BLaER1 treated with 17β-estradiol and CSF1 and Interleukin-3, amounts not matched to agents 10 nM and 100 nM (cell line): ENCODE data around the gene EFCAB14.
"Not testable (repeated sequence)": the region's sequence is repeated elsewhere in the genome, so short reads cannot be mapped to it uniquely, and the experiment has no call there.

Source experiments
- H3K27ac ChIP-seq, 11 experiments: shearing (Covaris generic); formaldehyde crosslinking; 2 replicates each; pipeline ENCODE4 v1.8.1; 2022
- H3K27me3 ChIP-seq, 11 experiments: shearing (Covaris generic); formaldehyde crosslinking; 2 replicates each; pipeline ENCODE4 v1.8.1; 2022
- H3K36me3 ChIP-seq, 11 experiments: shearing (Covaris generic); formaldehyde crosslinking; 2 replicates each; pipeline ENCODE4 v1.8.1; 2022
- H3K4me1 ChIP-seq, 10 experiments: shearing (Covaris generic); formaldehyde crosslinking; 2 replicates each; pipeline ENCODE4 v1.8.1; 2022
- H3K4me2 ChIP-seq, 11 experiments: shearing (Covaris generic); formaldehyde crosslinking; 2 replicates each; pipeline ENCODE4 v1.8.1; 2022
- H3K4me3 ChIP-seq, 10 experiments: shearing (Covaris generic); formaldehyde crosslinking; 2 replicates each; pipeline ENCODE4 v1.8.1; 2022
- H3K9ac ChIP-seq, 11 experiments: shearing (Covaris generic); formaldehyde crosslinking; 2 replicates each; pipeline ENCODE4 v1.8.1; 2022
- H3K9me3 ChIP-seq, 11 experiments: shearing (Covaris generic); formaldehyde crosslinking; replicated peaks in 1 of 11; 2 replicates each; pipeline ENCODE4 v1.8.1; 2022
- H4K20me1 ChIP-seq, 11 experiments: shearing (Covaris generic); formaldehyde crosslinking; 2 replicates each; pipeline ENCODE4 v1.8.1; 2022
- Cebpa-rat ChIP-seq, 11 experiments: shearing (Covaris generic); IDR thresholded peaks; 2 replicates each; pipeline ENCODE4 v1.8.1; 2022

The EFCAB14 gene

GRCh38 chr1:46725736-46726108, 6.8 kb upstream of the EFCAB14 start:
- Histone ChIP-seq H3K36me3 (no peaks in the 10 kb centered on the region), H3K27ac (no peak overlapping the region), H3K9me3 (no peaks in the 10 kb centered on the region), H3K4me2 (no peak overlapping the region), H3K4me1 (no peaks in the 10 kb centered on the region), H4K20me1 (no peaks in the 10 kb centered on the region), H3K4me3 (no peak overlapping the region), H3K27me3 (no peaks in the 10 kb centered on the region), H3K9ac (no peak overlapping the region)
- TF ChIP-seq Cebpa-rat (IDR thresholded peaks at IDR 0.05): no peak

GRCh38 chr1:46724991-46725735, 6.2 kb upstream of the EFCAB14 start:
- Histone ChIP-seq H3K36me3 (no peaks in the 10 kb centered on the region), H3K27me3 (no peaks in the 10 kb centered on the region), H4K20me1 (no peaks in the 10 kb centered on the region), H3K4me2 (no peak overlapping the region; a peak in 1 of 22 replicates), H3K4me3 (no peak overlapping the region), H3K9me3 (no peaks in the 10 kb centered on the region), H3K27ac (no peak overlapping the region), H3K9ac (0 out of 22 replicates have a peak overlapping the region, but pooled peaks of 1 of the 11 experiments have one; percentile 13), H3K4me1 (no peaks in the 10 kb centered on the region)
- no peak for TF ChIP-seq Cebpa-rat (IDR thresholded peaks at IDR 0.05)

- peaks cover 7 to 8% (median 7%) of the 10 kb centered on the region in 10 experiments; a peak in 19 of 20 replicates for H3K4me1 ChIP-seq
- no peak overlapping the region for H3K9ac ChIP-seq
- no peak overlapping the region for H3K27ac ChIP-seq
- H3K27me3 ChIP-seq: no peaks in the 10 kb centered on the region
- H3K4me3 ChIP-seq: no peak overlapping the region
- H3K9me3 ChIP-seq: no peaks in the 10 kb centered on the region
- H4K20me1 ChIP-seq: no peaks in the 10 kb centered on the region
- TF ChIP-seq Cebpa-rat (IDR thresholded peaks at IDR 0.05): no peak
- no peak overlapping the region for H3K4me2 ChIP-seq
- H3K36me3 ChIP-seq: no peaks in the 10 kb centered on the region
These were observed 5.0 kb upstream of the EFCAB14 start for GRCh38 chr1:46723901-46724300.

DNA sequence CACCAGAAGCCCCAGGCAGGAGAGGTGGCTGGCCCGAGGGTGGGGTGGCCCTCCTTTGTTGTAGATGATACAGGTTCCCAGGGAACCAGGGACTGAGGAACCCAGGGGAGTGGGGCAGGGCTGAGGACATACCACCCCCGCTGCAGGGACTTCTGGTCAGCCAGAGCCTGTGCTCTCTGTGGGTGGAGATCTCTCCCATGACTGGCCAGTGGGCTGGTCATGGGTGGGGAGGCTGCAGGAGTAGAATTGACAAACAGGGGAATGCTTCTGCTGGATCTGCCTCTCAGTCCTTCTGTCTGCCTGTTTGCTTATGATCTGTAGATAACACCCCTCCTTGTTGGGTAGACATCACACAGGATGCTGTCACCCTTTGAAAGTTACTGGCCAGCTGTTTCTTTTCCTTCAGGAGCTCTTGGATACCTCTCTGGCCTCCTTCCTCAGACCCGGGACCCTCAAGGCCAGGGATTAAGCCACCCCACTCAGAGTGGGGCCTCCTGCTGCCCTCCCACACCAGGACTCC, 2.8 kb upstream of the EFCAB14 start:
- Histone ChIP-seq H3K27ac (no peak overlapping the region), H3K9me3 (no peaks in the 10 kb centered on the region), H4K20me1 (peaks cover 11 to 21% (median 15%) of the 10 kb centered on the region in 11 experiments; a peak in 18 of 22 replicates), H3K36me3 (peaks cover 0 to 6% (median under 1%) of the 10 kb centered on the region in 11 experiments; a peak in 5 of 22 replicates), H3K4me1 (peaks cover 20 to 25% (median 23%) of the 10 kb centered on the region in 10 experiments), H3K27me3 (no peaks in the 10 kb centered on the region), H3K4me2 (no peak overlapping the region), H3K4me3 (no peak overlapping the region), H3K9ac (no peak overlapping the region)
- TF ChIP-seq Cebpa-rat (IDR thresholded peaks at IDR 0.05): no peak

DNA sequence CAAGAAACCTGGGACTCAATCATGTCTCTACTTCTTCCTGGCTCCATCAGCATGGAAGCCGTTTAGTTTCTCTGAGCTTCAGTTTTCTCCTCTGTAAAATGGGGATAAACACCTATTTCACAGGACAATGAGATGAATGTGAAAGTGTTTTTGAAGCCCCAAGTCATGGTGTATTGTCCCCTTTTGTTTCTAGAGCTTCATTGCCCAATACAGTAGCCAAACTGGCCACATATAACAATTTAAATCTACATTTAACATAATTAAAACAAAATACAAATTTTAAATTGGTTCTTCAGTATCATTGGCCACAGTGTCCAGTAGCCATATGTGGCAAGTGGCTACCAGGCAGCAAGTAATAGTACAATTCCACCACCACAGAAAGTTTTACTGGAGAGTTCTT, 2.3 kb upstream of the EFCAB14 start:
- Histone ChIP-seq H3K4me3 (no peak overlapping the region), H3K9ac (no peak overlapping the region), H3K36me3 (peaks cover under 1 to 11% (median 6%) of the 10 kb centered on the region in 11 experiments; a peak in 17 of 22 replicates), H3K27ac (no peak overlapping the region), H3K4me2 (no peak overlapping the region), H3K4me1 (peaks cover 25 to 30% (median 28%) of the 10 kb centered on the region in 10 experiments), H3K9me3 (no peaks in the 10 kb centered on the region), H4K20me1 (peaks cover 16 to 26% (median 20%) of the 10 kb centered on the region in 11 experiments; a peak in 18 of 22 replicates), H3K27me3 (no peaks in the 10 kb centered on the region)
- TF ChIP-seq Cebpa-rat (IDR thresholded peaks at IDR 0.05): no peak

- H3K27me3 ChIP-seq, H3K9ac ChIP-seq, H3K9me3 ChIP-seq, H3K4me3 ChIP-seq, H3K27ac ChIP-seq, H3K4me2 ChIP-seq: not testable (repeated sequence)
- H3K4me1 ChIP-seq: peaks cover 28 to 37% (median 29%) of the 10 kb centered on the region in 10 experiments
- peaks cover 10 to 20% (median 14%) of the 10 kb centered on the region in 11 experiments for H3K36me3 ChIP-seq
- H4K20me1 ChIP-seq: peaks cover 22 to 34% (median 29%) of the 10 kb centered on the region in 11 experiments; a peak in 19 of 22 replicates
These were observed 1.4 kb upstream of the EFCAB14 start for GRCh38 chr1:46720319-46720718.

GRCh38 chr1:46719689-46720088, 775 bp upstream of the EFCAB14 start:
- H3K9ac ChIP-seq: peak overlapping the region; percentile 83 to 98 (median 98); a peak in 20 of 22 replicates
- H3K4me3 ChIP-seq: peak overlapping the region; percentile 73 to 99 (median 94)
- peaks cover 28 to 44% (median 29%) of the 10 kb centered on the region in 10 experiments for H3K4me1 ChIP-seq
- peaks cover 23 to 39% (median 34%) of the 10 kb centered on the region in 11 experiments; a peak in 19 of 22 replicates for H4K20me1 ChIP-seq
- H3K27me3 ChIP-seq: no peaks in the 10 kb centered on the region
- peak overlapping the region; percentile 83 to 97 (median 95); a peak in 15 of 22 replicates for H3K27ac ChIP-seq
- TF ChIP-seq Cebpa-rat (IDR thresholded peaks at IDR 0.05): no peak
- no peaks in the 10 kb centered on the region for H3K9me3 ChIP-seq
- peaks cover 16 to 27% (median 20%) of the 10 kb centered on the region in 11 experiments for H3K36me3 ChIP-seq
- peak overlapping the region; percentile 67 to 99 (median 78) for H3K4me2 ChIP-seq

DNA sequence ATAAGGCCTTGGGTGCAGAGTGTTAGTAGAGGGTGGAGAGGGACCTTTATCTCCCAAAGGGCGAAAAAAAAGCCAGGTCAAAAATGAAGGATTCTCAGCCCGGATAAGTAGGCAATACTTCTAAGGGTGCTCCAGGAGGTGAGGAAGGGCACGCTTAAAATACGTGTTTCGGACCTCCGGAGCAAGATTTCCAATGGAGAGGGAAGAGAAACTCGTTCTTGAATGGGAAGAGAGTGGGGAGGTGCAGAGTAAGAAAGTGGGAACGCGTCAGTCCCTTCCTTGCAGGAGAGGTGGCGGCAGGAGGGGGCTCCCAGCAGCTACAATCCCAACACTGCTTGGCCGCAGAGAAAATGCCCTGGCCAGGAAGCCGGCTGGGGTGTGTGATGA, 581 bp downstream of the EFCAB14 start:
- Histone ChIP-seq H4K20me1 (peaks cover 23 to 52% (median 43%) of the 10 kb centered on the region in 11 experiments; a peak in 20 of 22 replicates), H3K9me3 (no peaks in the 10 kb centered on the region), H3K4me1 (peaks cover 28 to 44% (median 29%) of the 10 kb centered on the region in 10 experiments), H3K27ac (peak overlapping the region; percentile 83 to 97 (median 95)), H3K36me3 (peaks cover 30 to 40% (median 34%) of the 10 kb centered on the region in 11 experiments), H3K4me3 (peak overlapping the region; percentile 73 to 99 (median 94)), H3K4me2 (peak overlapping the region; percentile 96 to 100 (median 98)), H3K9ac (peak overlapping the region; percentile 83 to 98 (median 98)), H3K27me3 (no peaks in the 10 kb centered on the region)
- no peak for TF ChIP-seq Cebpa-rat (IDR thresholded peaks at IDR 0.05)

GRCh38 chr1:46717654-46718053, 1.3 kb downstream of the EFCAB14 start:
- Histone ChIP-seq H4K20me1 (peaks cover 23 to 59% (median 50%) of the 10 kb centered on the region in 11 experiments; a peak in 20 of 22 replicates), H3K9me3 (no peaks in the 10 kb centered on the region), H3K27me3 (no peaks in the 10 kb centered on the region), H3K4me1 (peaks cover 28 to 44% (median 29%) of the 10 kb centered on the region in 10 experiments), H3K36me3 (peaks cover 36 to 47% (median 40%) of the 10 kb centered on the region in 11 experiments), H3K27ac (peak overlapping the region in 9 of 11 experiments; percentile 83 to 97 (median 95); a peak in 12 of 22 replicates), H3K4me3 (peak overlapping the region; percentile 73 to 99 (median 94)), H3K4me2 (peak overlapping the region; percentile 96 to 100 (median 98)), H3K9ac (peak overlapping the region; percentile 83 to 98 (median 98))
- no peak for TF ChIP-seq Cebpa-rat (IDR thresholded peaks at IDR 0.05)
